ENCODE data around the gene EPB41L4B. TPM values are rescaled to one million over a fixed set of nuclear protein-coding genes. Genes with fewer than 3 reads are reported as not detected.

The EPB41L4B gene
- total and polyA plus RNA-seq, 2 of the 13 experiments (the other 11 are each of a cell fraction or from before 2014, with no cell fraction given) = 17.6 to 22.1 TPM

GRCh38 chr9:109122726-109123621 is 197.9 kb downstream of the EPB41L4B start (continued):
- TF ChIP-seq RERE (CRISPR knock-in tag; IDR thresholded peaks at IDR 0.05; ENCODE audit: low read depth) = no peak
- no peak for TF ChIP-seq EZH2 (conservative IDR thresholded peaks at IDR 0.05; ENCODE audit: low read depth, low read length)
- no peak for TF ChIP-seq PHF20 (CRISPR knock-in tag; IDR thresholded peaks at IDR 0.05)
- no peak for TF ChIP-seq TEAD2 (CRISPR knock-in tag; IDR thresholded peaks at IDR 0.05)
- TF ChIP-seq ZBTB14 (CRISPR knock-in tag; IDR thresholded peaks at IDR 0.05) = no peak
- TF ChIP-seq SKIL (CRISPR knock-in tag; IDR thresholded peaks at IDR 0.05; ENCODE audit: borderline replicate concordance) = no peak
- no peak for TF ChIP-seq RARA (CRISPR knock-in tag; IDR thresholded peaks at IDR 0.05)
- no peak for TF ChIP-seq ZNF547 (CRISPR knock-in tag; IDR thresholded peaks at IDR 0.05)
- TF ChIP-seq KDM1A (CRISPR knock-in tag; IDR thresholded peaks at IDR 0.05) = peak; percentile 35; the same call in 1 of the 2 replicates
- no peak for TF ChIP-seq ZNF781 (CRISPR knock-in tag; IDR thresholded peaks at IDR 0.05; ENCODE audit: borderline replicate concordance, not compliant biosample characterization)
- TF ChIP-seq GATAD2A (CRISPR knock-in tag; IDR thresholded peaks at IDR 0.05) = no peak
- TF ChIP-seq CREB1 (IDR thresholded peaks at IDR 0.05) = no peak
- no peak for TF ChIP-seq CREB1 (CRISPR knock-in tag; IDR thresholded peaks at IDR 0.05)
- TF ChIP-seq MEIS2 (CRISPR knock-in tag; IDR thresholded peaks at IDR 0.05) = peak; percentile 92
- no peak for TF ChIP-seq THAP9 (CRISPR knock-in tag; IDR thresholded peaks at IDR 0.05; ENCODE audit: borderline replicate concordance)
- peak; percentile 43; the same call in 1 of the 2 replicates for TF ChIP-seq KMT2B (CRISPR knock-in tag; IDR thresholded peaks at IDR 0.05)
- peak; percentile 31; the same call in 1 of the 2 replicates for TF ChIP-seq LCORL (IDR thresholded peaks at IDR 0.05)
- peak; percentile 60; the same call in 1 of the 2 replicates for TF ChIP-seq LCORL (CRISPR knock-in tag; IDR thresholded peaks at IDR 0.05)
- TF ChIP-seq JDP2 (CRISPR knock-in tag; IDR thresholded peaks at IDR 0.05; ENCODE audit: borderline replicate concordance) = no peak

All from HepG2 (cell line).